Measurements from ENCODE around the gene SNX33. TPM values are rescaled to one million over a fixed set of nuclear protein-coding genes. Genes with fewer than 3 reads are reported as not detected.
"Not testable (repeated sequence)": the region's sequence is repeated elsewhere in the genome, so short reads cannot be mapped to it uniquely, and the experiment has no call there.

SNX33 gene
- total RNA-seq, 1 donor from 2014 or later = 11.4 TPM

GRCh38 chr15:75701071-75702003, 53.6 kb downstream of the SNX33 start:
- H3K4me1 ChIP-seq = peaks cover 80% of the 10 kb centered on the region
- H3K36me3 ChIP-seq; H3K4me3 ChIP-seq; intact Hi-C loops (cut with micrococcal nuclease); H3K27me3 ChIP-seq (ENCODE audit: low read depth); H3K9me3 ChIP-seq (replicated peaks); DNase-seq: not testable (repeated sequence)
- peak overlapping the region; percentile 72 for H3K27ac ChIP-seq (replicated peaks)

- Histone ChIP-seq H3K4me1 (peaks cover 79% of the 10 kb centered on the region), H3K27me3 (ENCODE audit: low read depth) (peaks cover 2% of the 10 kb centered on the region), H3K27ac (replicated peaks) (peak overlapping the region; percentile 72), H3K9me3 (replicated peaks) (no peaks in the 10 kb centered on the region), H3K4me3 (no peak overlapping the region), H3K36me3 (no peaks in the 10 kb centered on the region)
- DNase-seq = no peak
- intact Hi-C loops (cut with micrococcal nuclease) = no loop called here
- no peak for TF ChIP-seq CTCF (IDR thresholded peaks at IDR 0.05; ENCODE audit: borderline replicate concordance)
Observed at GRCh38 chr15:75702436-75702835, 54.7 kb downstream of the SNX33 start.

GRCh38 chr15:75703440-75704262, 55.9 kb downstream of the SNX33 start:
- H3K27me3 ChIP-seq (ENCODE audit: low read depth); H3K9me3 ChIP-seq (replicated peaks); H3K4me3 ChIP-seq; H3K36me3 ChIP-seq; intact Hi-C loops (cut with micrococcal nuclease); DNase-seq: not testable (repeated sequence)
- Histone ChIP-seq H3K4me1 (peaks cover 73% of the 10 kb centered on the region), H3K27ac (replicated peaks) (peak overlapping the region; percentile 74)

GRCh38 chr15:75704263-75704615, 56.5 kb downstream of the SNX33 start:
- intact Hi-C loops (cut with micrococcal nuclease) = no loop called here
- Histone ChIP-seq H3K27me3 (ENCODE audit: low read depth) (no peaks in the 10 kb centered on the region), H3K27ac (replicated peaks) (peak overlapping the region; percentile 74), H3K36me3 (no peaks in the 10 kb centered on the region), H3K4me1 (peaks cover 74% of the 10 kb centered on the region), H3K4me3 (no peak overlapping the region), H3K9me3 (replicated peaks) (no peaks in the 10 kb centered on the region)
- TF ChIP-seq CTCF (IDR thresholded peaks at IDR 0.05; ENCODE audit: borderline replicate concordance) = no peak
- no peak for DNase-seq

GRCh38 chr15:75704618-75705017, 56.9 kb downstream of the SNX33 start:
- peaks cover 74% of the 10 kb centered on the region for H3K4me1 ChIP-seq
- H3K36me3 ChIP-seq = no peaks in the 10 kb centered on the region
- no peak for TF ChIP-seq CTCF (IDR thresholded peaks at IDR 0.05; ENCODE audit: borderline replicate concordance)
- no peak overlapping the region for H3K4me3 ChIP-seq
- no peaks in the 10 kb centered on the region for H3K9me3 ChIP-seq (replicated peaks)
- H3K27me3 ChIP-seq (ENCODE audit: low read depth) = no peaks in the 10 kb centered on the region
- peak overlapping the region; percentile 74 for H3K27ac ChIP-seq (replicated peaks)
- no peak for DNase-seq
- intact Hi-C loops (cut with micrococcal nuclease) = no loop called here

GRCh38 chr15:75705375-75705774, 57.7 kb downstream of the SNX33 start:
- H3K4me3 ChIP-seq; H3K36me3 ChIP-seq; H3K27me3 ChIP-seq (ENCODE audit: low read depth); intact Hi-C loops (cut with micrococcal nuclease); DNase-seq; H3K9me3 ChIP-seq (replicated peaks): not testable (repeated sequence)
- H3K4me1 ChIP-seq = peaks cover 73% of the 10 kb centered on the region
- H3K27ac ChIP-seq (replicated peaks) = peak overlapping the region; percentile 74

All from left ventricle myocardium inferior (tissue), 1 donor.